A172 (cell line): ENCODE results near the gene ST3GAL3. TPM values are rescaled to one million over a fixed set of nuclear protein-coding genes. Genes with fewer than 3 reads are reported as not detected.
A peak's percentile ranks its signal among the peaks of the same experiment; 100 is the strongest.

ENCODE experiments used
- DNase-seq: peaks from one replicate; pipeline ENCODE4 v3.0.0-alpha.2; 2015; ENCODE audit warnings: low spot score
- total RNA-seq: library from RNA; depleted of rRNA; stranded (reverse); fragments of >200 nt; shearing (Covaris generic); gene quantifications from 2 replicates; pipeline ENCODE4 v1.2.3, GENCODE V29; 2014

The ST3GAL3 gene
- total RNA-seq, 1 experiment from 2014 or later = 7.4 TPM

- no peak for DNase-seq
These were observed 255.7 kb downstream of the ST3GAL3 start for GRCh38 chr1:43963006-43963405.

- DNase-seq = no peak
These were observed 256.6 kb downstream of the ST3GAL3 start for GRCh38 chr1:43963890-43964289.

GRCh38 chr1:43965316-43965715 is 258.0 kb downstream of the ST3GAL3 start:
- no peak for DNase-seq

- DNase-seq = peak; percentile 40
These were observed 261.1 kb downstream of the ST3GAL3 start for GRCh38 chr1:43968348-43968948.

DNA sequence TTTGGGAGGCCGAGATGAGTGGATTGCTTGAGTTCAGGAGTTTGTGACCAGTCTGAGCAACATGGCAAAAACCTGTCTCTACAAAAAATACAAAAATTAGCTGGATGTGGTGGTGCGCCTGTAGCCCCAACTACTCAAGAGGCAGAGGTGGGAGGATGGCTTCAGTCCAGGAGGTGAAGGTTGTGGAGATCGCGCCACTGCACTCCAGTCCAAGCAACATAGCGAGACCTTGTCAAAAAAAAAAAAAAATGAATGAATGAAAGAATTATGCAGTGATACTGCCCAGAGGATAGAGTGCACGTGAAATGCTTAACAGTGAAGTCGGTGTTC is 262.0 kb downstream of the ST3GAL3 start:
- DNase-seq = no peak

DNA sequence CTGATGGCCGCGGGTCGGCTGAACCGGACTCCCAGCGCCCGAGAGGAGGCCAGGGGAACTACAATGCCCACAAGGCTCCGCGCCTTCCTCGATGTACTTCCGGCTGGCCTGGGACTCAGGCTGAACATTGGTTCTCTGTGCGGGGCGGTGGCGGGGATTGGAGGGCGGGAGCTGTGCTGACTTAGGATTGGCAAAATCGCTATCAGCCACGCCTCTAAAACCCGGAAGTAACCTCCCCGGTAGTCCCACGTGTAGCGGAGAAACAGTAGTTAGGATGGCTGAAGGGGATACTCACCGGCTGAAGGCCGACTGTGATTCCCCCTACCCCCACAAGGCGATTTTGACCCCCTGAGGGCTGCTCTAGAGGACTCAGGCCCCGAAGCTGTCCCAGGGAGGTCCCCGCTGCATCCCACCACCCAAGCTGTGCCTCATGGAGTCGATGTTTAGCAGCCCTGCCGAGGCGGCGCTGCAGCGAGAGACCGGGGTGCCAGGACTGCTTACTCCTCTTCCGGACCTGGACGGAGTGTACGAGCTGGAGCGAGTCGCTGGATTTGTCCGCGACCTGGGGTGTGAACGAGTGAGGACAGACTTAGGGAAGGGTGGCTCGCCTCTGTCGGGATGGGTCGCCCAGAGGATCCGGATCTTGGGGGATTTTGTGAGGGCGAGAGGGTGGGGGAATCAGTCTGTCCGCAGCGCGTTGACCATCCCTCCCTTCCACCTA is 262.6 kb downstream of the ST3GAL3 start, which contains the start of gene DPH2:
Gene DPH2 (plus strand): TSS at position 265 of the 721 bp plus-strand sequence. CDS start 166 bp downstream, at position 431.
- peak; percentile 95 for DNase-seq

- no peak for DNase-seq
These were observed 263.2 kb downstream of the ST3GAL3 start for GRCh38 chr1:43970502-43970901.

DNA sequence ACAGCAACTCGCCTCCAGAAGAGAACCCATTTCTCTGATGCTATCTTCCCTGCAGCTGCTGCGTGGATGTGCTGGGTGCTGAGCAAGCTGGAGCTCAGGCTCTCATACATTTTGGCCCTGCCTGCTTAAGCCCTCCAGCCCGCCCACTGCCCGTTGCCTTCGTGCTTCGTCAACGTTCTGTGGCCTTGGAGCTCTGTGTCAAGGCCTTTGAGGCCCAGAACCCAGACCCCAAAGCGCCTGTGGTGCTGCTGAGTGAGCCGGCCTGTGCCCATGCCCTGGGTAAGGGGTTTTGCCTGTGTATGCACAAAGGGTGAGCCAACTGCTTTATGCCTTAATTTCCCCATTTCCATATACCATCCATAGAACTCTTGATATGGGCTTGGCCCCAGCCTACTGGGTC is 263.6 kb downstream of the ST3GAL3 start:
- no peak for DNase-seq

GRCh38 chr1:43971336-43971980 is 264.1 kb downstream of the ST3GAL3 start:
- no peak for DNase-seq

- no peak for DNase-seq
These were observed 266.7 kb downstream of the ST3GAL3 start for GRCh38 chr1:43973981-43974442.

DNA sequence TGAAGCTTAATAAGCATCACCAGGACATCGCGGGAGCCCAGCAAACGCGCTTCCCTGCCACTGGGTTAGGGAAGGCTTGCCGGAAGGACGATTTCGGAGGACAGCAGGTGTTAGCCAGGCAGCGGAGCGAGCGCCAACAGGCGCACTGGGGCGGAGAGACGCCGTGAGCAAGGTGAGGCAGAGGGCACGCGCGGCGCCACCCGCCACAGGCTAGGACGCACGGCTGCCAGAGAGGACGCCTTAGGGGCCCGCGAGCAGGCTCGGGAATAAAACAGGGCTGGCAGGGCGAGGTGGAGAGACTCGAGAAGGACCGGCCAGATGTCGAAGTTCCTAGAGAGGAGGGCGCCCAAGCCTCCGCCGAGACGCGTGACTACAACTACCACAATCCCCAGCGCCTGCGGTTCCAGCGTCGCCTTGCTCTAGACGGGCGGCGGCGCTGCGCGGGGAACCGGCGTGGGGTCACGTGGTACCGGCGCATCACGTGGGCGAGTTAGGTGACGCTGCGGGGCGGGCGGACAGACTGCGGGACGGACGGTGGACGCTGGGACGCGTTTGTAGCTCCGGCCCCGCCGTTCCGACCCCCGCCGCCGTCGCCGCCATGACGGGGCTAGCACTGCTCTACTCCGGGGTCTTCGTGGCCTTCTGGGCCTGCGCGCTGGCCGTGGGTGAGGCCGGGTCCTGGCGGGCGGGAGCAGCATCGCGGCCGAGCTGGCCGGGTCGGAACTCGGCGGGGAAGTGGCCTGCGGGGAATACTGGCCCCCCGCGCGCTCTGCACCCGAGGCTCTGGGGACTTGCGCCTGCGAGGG is 267.3 kb downstream of the ST3GAL3 start, which contains the start of gene ATP6V0B:
Gene ATP6V0B (plus strand): TSS at position 518 of the 806 bp plus-strand sequence. CDS start 81 bp downstream, at position 599.
- peak; percentile 83 for DNase-seq

GRCh38 chr1:43975249-43975961 is 268.1 kb downstream of the ST3GAL3 start:
- no peak for DNase-seq

- no peak for DNase-seq
These were observed 268.7 kb downstream of the ST3GAL3 start for GRCh38 chr1:43976045-43976444.

- no peak for DNase-seq
These were observed 269.6 kb downstream of the ST3GAL3 start for GRCh38 chr1:43976890-43977289.

DNA sequence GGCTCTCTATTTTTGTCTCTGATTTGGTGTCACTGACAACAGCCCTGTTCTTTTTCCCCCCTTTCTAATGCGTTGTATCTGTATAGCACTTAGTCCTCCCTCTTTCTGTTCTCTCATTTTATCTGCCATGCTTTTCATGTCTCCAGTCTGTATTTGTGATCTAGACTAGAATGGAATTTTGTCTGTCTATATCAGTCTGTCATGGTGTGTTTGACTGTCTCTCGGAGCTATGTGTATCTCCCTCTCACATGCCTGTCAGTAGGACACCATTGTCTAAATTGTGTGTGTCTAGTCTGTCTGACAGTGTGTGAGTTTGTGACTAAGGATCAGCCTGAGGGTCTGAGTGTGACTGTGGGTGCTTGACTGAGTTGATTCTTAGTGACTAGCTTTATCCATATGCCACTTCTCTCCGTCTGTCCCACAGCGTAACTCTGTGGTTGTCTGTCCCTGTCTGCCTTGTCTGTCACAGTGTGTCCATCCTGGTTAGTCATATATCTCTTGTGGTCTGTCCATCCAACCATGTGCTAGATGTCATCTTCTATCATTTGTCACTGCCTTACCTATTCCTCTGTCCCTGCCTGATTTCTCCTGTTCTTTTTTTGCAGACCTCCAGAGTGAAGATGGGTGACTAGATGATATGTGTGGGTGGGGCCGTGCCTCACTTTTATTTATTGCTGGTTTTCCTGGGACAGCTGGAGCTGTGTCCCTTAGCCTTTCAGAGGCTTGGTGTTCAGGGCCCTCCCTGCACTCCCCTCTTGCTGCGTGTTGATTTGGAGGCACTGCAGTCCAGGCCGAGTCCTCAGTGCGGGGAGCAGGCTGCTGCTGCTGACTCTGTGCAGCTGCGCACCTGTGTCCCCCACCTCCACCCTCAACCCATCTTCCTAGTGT is 270.3 kb downstream of the ST3GAL3 start:
- DNase-seq = no peak

DNA sequence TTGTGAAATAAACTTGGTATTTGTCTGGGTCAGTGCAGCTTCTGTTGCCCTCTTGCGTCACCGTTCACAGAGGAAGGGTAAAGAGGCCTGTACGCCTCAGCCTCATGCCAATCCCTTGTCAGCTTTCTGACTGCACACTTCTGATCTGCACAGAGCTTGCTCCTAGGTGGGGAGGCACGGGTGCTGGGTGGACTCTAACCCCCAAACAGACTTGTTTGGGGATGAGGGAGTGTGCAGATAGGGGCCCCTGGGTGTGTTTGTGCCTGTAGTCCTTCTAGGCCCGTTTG is 270.9 kb downstream of the ST3GAL3 start:
- DNase-seq = no peak

DNA sequence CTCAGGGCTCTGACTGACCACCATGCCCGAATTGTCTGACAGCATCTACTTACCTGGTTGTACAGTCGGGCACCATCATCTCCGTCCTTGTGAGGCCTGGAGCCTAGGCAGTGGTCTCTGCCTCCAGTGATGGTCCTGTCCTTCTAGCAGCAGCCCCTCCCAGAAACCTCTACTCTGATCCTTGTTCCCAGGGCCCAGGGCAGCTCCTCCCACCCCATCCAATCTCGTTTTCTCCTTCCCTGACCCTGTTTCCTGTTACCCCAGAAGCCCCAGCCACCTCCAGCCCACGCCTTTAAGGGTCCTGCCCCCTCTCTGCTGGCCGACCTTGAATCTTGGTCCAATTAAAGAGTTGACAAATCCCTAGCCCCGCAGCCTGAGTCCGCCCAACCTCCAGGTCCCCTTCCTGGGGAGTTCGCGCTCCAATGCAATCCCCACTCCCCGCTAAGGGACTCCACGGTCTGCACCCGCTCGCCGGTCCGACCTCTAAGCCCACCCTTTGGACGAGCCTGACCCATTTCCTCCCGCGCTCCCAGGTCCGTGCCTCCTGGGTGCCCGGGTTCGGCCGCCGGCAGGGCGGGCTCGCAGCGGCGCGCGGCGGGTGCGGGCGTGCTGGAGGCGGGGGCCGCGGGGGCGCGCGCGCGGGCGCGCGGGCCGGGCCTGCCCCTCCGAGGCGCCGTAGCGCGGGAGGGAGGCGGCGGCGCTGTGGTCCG is 271.4 kb downstream of the ST3GAL3 start, which contains the start of gene B4GALT2:
Gene B4GALT2 (plus strand): TSS at position 660 of the 710 bp plus-strand sequence. CDS start 1,951 bp downstream, outside the sequence.
- DNase-seq = no peak

GRCh38 chr1:43979261-43979527 is 271.9 kb downstream of the ST3GAL3 start:
- DNase-seq = no peak

- DNase-seq = peak; percentile 33
These were observed 272.4 kb downstream of the ST3GAL3 start for GRCh38 chr1:43979528-43980254.
